Mesendoderm (in vitro differentiated cells): ENCODE data around the gene HADHA.
"Not testable (repeated sequence)": the region's sequence is repeated elsewhere in the genome, so short reads cannot be mapped to it uniquely, and the experiment has no call there.

Experiments used
- DNase-seq: peaks from one replicate; pipeline ENCODE4 v3.0.0; 2013
- H2AK5ac ChIP-seq: 2 replicates; pipeline ENCODE4 v1.6.1; 2013; ENCODE audit warnings: low read length, inconsistent platforms
- H2BK120ac ChIP-seq: 2 replicates; pipeline ENCODE4 v1.6.1; 2013; ENCODE audit warnings: low read depth, mild to moderate bottlenecking, low read length, moderate library complexity, mixed read lengths
- H2BK15ac ChIP-seq: replicated peaks from 2 replicates; pipeline ENCODE4 v1.6.1; 2013; ENCODE audit warnings: low read depth, mild to moderate bottlenecking, moderate library complexity
- H2BK5ac ChIP-seq: 2 replicates; pipeline ENCODE4 v1.6.1; 2013; ENCODE audit warnings: low read length, inconsistent platforms
- H3K18ac ChIP-seq: 2 replicates; pipeline ENCODE4 v1.6.1; 2013; ENCODE audit warnings: mild to moderate bottlenecking, low read length, mixed read lengths
- H3K23ac ChIP-seq: one replicate; pipeline ENCODE4 v1.6.1; 2013; ENCODE audit warnings: low read length
- H3K27ac ChIP-seq: 2 replicates; pipeline ENCODE4 v1.5.1; 2013; ENCODE audit warnings: low read depth, mild to moderate bottlenecking, inconsistent platforms, low read length, moderate library complexity
- H3K27me3 ChIP-seq: 2 replicates; pipeline ENCODE4 v1.6.1; 2013; ENCODE audit warnings: low read length, control low read depth, mild to moderate bottlenecking, inconsistent platforms; ENCODE audit not compliant: insufficient read depth, poor library complexity
- H3K36me3 ChIP-seq: 2 replicates; pipeline ENCODE4 v1.6.1; 2013; ENCODE audit warnings: low read length, inconsistent platforms; ENCODE audit not compliant: control insufficient read depth, insufficient read depth
- H3K4ac ChIP-seq: one replicate; pipeline ENCODE4 v1.6.1; 2013; ENCODE audit warnings: low read depth, mild to moderate bottlenecking, low read length, moderate library complexity
- H3K4me1 ChIP-seq: 2 replicates; pipeline ENCODE4 v1.6.1; 2013; ENCODE audit warnings: low read depth, low read length, inconsistent platforms; ENCODE audit not compliant: control insufficient read depth
- H3K4me2 ChIP-seq: 2 replicates; pipeline ENCODE4 v1.6.1; 2013; ENCODE audit warnings: low read length
- H3K4me3 ChIP-seq: 2 replicates; pipeline ENCODE4 v1.5.1; 2013; ENCODE audit warnings: mild to moderate bottlenecking, low read length
- H3K56ac ChIP-seq: one replicate; pipeline ENCODE4 v1.6.1; 2013; ENCODE audit warnings: low read length
- H3K79me1 ChIP-seq: 2 replicates; pipeline ENCODE4 v1.6.1; 2013; ENCODE audit warnings: low read length, inconsistent platforms
- H3K79me2 ChIP-seq: 2 replicates; pipeline ENCODE4 v1.6.1; 2013; ENCODE audit warnings: mild to moderate bottlenecking, low read length; ENCODE audit not compliant: control insufficient read depth, insufficient read depth
- H3K9ac ChIP-seq: 2 replicates; pipeline ENCODE4 v1.6.1; 2013; ENCODE audit warnings: low read length, inconsistent platforms
- H4K5ac ChIP-seq: one replicate; pipeline ENCODE4 v1.6.1; 2013; ENCODE audit warnings: low read length
- H4K8ac ChIP-seq: one replicate; pipeline ENCODE4 v1.6.1; 2013; ENCODE audit warnings: low read depth, mild to moderate bottlenecking, control low read depth, low read length, moderate library complexity
- WGBS: extraction: QIAGEN DNeasy Blood & Tissue Kit; methylation state at CpG from one replicate; pipeline ENCODE4 v1.1.7; 2013; ENCODE audit warnings: low lambda C conversion rate, missing lambda C conversion rate; ENCODE audit not compliant: insufficient coverage; ENCODE audit errors: extremely low coverage; 5-methylcytosine and 5-hydroxymethylcytosine counted together

HADHA gene

GRCh38 chr2:26170795-26171194 lies 73.6 kb downstream of the HADHA start:
- Histone ChIP-seq H2BK15ac (no peak overlapping the region), H3K79me1 (no peaks in the 10 kb centered on the region), H4K8ac (no peak overlapping the region), H3K4me2 (no peak overlapping the region), H2BK5ac (no peak overlapping the region), H3K23ac (no peak overlapping the region), H2AK5ac (no peak overlapping the region), H3K36me3 (no peaks in the 10 kb centered on the region), H3K18ac (no peak overlapping the region), H3K4ac (no peak overlapping the region), H3K9ac (no peak overlapping the region), H3K4me3 (no peak overlapping the region), H3K27me3 (no peaks in the 10 kb centered on the region), H4K5ac (no peak overlapping the region), H3K27ac (no peak overlapping the region), H2BK120ac (no peak overlapping the region), H3K4me1 (no peaks in the 10 kb centered on the region), H3K79me2 (no peaks in the 10 kb centered on the region), H3K56ac (no peak overlapping the region)
- DNase-seq = no peak
- no CpG with 5 or more reads among the region's 9 CpGs for WGBS

GRCh38 chr2:26169681-26170414 lies 74.6 kb downstream of the HADHA start:
- no peaks in the 10 kb centered on the region for H3K27me3 ChIP-seq
- no peak overlapping the region for H4K5ac ChIP-seq
- no peaks in the 10 kb centered on the region for H3K79me2 ChIP-seq
- H3K9ac ChIP-seq = no peak overlapping the region
- WGBS = no CpG with 5 or more reads among the region's 14 CpGs
- DNase-seq = no peak
- no peak overlapping the region for H2BK15ac ChIP-seq
- H2BK120ac ChIP-seq = no peak overlapping the region
- no peak overlapping the region for H2AK5ac ChIP-seq
- no peaks in the 10 kb centered on the region for H3K36me3 ChIP-seq
- no peak overlapping the region for H3K27ac ChIP-seq
- no peak overlapping the region for H3K18ac ChIP-seq
- H4K8ac ChIP-seq = no peak overlapping the region
- no peak overlapping the region for H3K4me3 ChIP-seq
- no peaks in the 10 kb centered on the region for H3K4me1 ChIP-seq
- no peak overlapping the region for H2BK5ac ChIP-seq
- no peak overlapping the region for H3K4me2 ChIP-seq
- no peak overlapping the region for H3K23ac ChIP-seq
- no peaks in the 10 kb centered on the region for H3K79me1 ChIP-seq
- H3K4ac ChIP-seq = no peak overlapping the region
- H3K56ac ChIP-seq = no peak overlapping the region

- Histone ChIP-seq H3K18ac (no peak overlapping the region), H3K27me3 (no peaks in the 10 kb centered on the region), H2BK15ac (no peak overlapping the region), H2AK5ac (no peak overlapping the region), H3K79me1 (no peaks in the 10 kb centered on the region), H3K56ac (no peak overlapping the region), H2BK120ac (no peak overlapping the region), H2BK5ac (no peak overlapping the region), H3K4me2 (no peak overlapping the region), H3K36me3 (no peaks in the 10 kb centered on the region), H3K27ac (no peak overlapping the region), H3K79me2 (no peaks in the 10 kb centered on the region), H3K4me3 (no peak overlapping the region), H4K5ac (no peak overlapping the region), H3K4me1 (no peaks in the 10 kb centered on the region), H3K4ac (no peak overlapping the region), H3K9ac (no peak overlapping the region), H4K8ac (no peak overlapping the region), H3K23ac (no peak overlapping the region)
- DNase-seq = no peak
- WGBS = no CpG with 5 or more reads among the region's 5 CpGs
Measured at GRCh38 chr2:26169226-26169625, 75.2 kb downstream of the HADHA start.

- no peak overlapping the region for H3K9ac ChIP-seq
- no peak overlapping the region for H2BK5ac ChIP-seq
- H3K4me1 ChIP-seq = no peaks in the 10 kb centered on the region
- H2BK120ac ChIP-seq = no peak overlapping the region
- H4K5ac ChIP-seq = no peak overlapping the region
- H3K27ac ChIP-seq = no peak overlapping the region
- no CpG with 5 or more reads among the region's 4 CpGs for WGBS
- no peak overlapping the region for H4K8ac ChIP-seq
- H3K27me3 ChIP-seq = no peaks in the 10 kb centered on the region
- H3K4me3 ChIP-seq = no peak overlapping the region
- no peak overlapping the region for H3K4ac ChIP-seq
- H2AK5ac ChIP-seq = no peak overlapping the region
- H2BK15ac ChIP-seq = no peak overlapping the region
- no peak overlapping the region for H3K56ac ChIP-seq
- H3K36me3 ChIP-seq = no peaks in the 10 kb centered on the region
- no peak overlapping the region for H3K18ac ChIP-seq
- H3K23ac ChIP-seq = no peak overlapping the region
- H3K4me2 ChIP-seq = no peak overlapping the region
- no peaks in the 10 kb centered on the region for H3K79me1 ChIP-seq
- H3K79me2 ChIP-seq = no peaks in the 10 kb centered on the region
- DNase-seq = no peak
Measured at GRCh38 chr2:26168785-26169184, 75.6 kb downstream of the HADHA start.

GRCh38 chr2:26166541-26166940 lies 77.9 kb downstream of the HADHA start:
- H3K56ac ChIP-seq, H3K79me2 ChIP-seq, H2BK120ac ChIP-seq, H3K4me1 ChIP-seq, H2BK15ac ChIP-seq, H3K18ac ChIP-seq, H3K36me3 ChIP-seq, H3K23ac ChIP-seq, H3K27ac ChIP-seq, H4K5ac ChIP-seq, H2BK5ac ChIP-seq, H3K27me3 ChIP-seq, H3K4me3 ChIP-seq, H3K4me2 ChIP-seq, DNase-seq, H3K4ac ChIP-seq, H3K9ac ChIP-seq, H4K8ac ChIP-seq, H2AK5ac ChIP-seq, H3K79me1 ChIP-seq: not testable (repeated sequence)
- WGBS = no CpG with 5 or more reads among the region's 6 CpGs

- Histone ChIP-seq H3K79me1 (no peaks in the 10 kb centered on the region), H3K4me2 (no peak overlapping the region), H3K4me1 (no peaks in the 10 kb centered on the region), H4K8ac (no peak overlapping the region), H3K23ac (no peak overlapping the region), H4K5ac (no peak overlapping the region), H3K9ac (no peak overlapping the region), H2BK15ac (no peak overlapping the region), H3K4me3 (no peak overlapping the region), H3K79me2 (no peaks in the 10 kb centered on the region), H3K4ac (no peak overlapping the region), H2AK5ac (no peak overlapping the region), H3K27me3 (no peaks in the 10 kb centered on the region), H3K36me3 (no peaks in the 10 kb centered on the region), H3K56ac (no peak overlapping the region), H3K18ac (no peak overlapping the region), H2BK120ac (no peak overlapping the region), H3K27ac (no peak overlapping the region), H2BK5ac (no peak overlapping the region)
- WGBS = 100% methylated on average over 1 of the region's 4 CpGs
- no peak for DNase-seq
Measured at GRCh38 chr2:26165403-26165802, 79.0 kb downstream of the HADHA start.
